ENCODE data around the gene REXO1.

DNA sequence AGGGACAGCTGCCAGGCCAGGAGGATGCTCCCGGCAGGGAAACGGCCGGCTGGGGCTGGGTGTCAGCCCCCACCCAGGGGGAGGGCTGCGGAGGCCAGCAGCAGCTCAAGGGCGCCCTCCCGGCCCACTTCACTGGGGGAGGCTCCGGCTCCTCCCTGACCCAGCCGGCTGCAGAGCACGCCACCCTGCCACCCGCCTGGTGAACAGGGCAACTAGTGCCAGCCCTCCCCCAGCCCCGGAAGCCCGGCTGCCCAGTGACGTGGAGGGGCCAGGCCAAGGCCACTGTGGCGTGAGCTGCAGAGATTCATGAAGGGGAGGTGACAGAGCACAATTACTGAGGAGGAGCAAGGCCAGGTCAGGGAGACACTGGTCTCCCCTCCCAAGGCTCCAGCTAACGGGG, 14.7 kb downstream of the REXO1 start:
- TF ChIP-seq POLR2AphosphoS5 (IDR thresholded peaks at IDR 0.05; ENCODE audit: low read depth, low read length), result no peak
- TF ChIP-seq, protein P1, sequence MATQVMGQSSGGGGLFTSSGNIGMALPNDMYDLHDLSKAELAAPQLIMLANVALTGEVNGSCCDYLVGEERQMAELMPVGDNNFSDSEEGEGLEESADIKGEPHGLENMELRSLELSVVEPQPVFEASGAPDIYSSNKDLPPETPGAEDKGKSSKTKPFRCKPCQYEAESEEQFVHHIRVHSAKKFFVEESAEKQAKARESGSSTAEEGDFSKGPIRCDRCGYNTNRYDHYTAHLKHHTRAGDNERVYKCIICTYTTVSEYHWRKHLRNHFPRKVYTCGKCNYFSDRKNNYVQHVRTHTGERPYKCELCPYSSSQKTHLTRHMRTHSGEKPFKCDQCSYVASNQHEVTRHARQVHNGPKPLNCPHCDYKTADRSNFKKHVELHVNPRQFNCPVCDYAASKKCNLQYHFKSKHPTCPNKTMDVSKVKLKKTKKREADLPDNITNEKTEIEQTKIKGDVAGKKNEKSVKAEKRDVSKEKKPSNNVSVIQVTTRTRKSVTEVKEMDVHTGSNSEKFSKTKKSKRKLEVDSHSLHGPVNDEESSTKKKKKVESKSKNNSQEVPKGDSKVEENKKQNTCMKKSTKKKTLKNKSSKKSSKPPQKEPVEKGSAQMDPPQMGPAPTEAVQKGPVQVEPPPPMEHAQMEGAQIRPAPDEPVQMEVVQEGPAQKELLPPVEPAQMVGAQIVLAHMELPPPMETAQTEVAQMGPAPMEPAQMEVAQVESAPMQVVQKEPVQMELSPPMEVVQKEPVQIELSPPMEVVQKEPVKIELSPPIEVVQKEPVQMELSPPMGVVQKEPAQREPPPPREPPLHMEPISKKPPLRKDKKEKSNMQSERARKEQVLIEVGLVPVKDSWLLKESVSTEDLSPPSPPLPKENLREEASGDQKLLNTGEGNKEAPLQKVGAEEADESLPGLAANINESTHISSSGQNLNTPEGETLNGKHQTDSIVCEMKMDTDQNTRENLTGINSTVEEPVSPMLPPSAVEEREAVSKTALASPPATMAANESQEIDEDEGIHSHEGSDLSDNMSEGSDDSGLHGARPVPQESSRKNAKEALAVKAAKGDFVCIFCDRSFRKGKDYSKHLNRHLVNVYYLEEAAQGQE (IDR thresholded peaks at IDR 0.05; ENCODE audit: insufficient read depth in 1 of 2, low read depth in 2 of 2, low read length in 2 of 2), result no peak
- TF ChIP-seq FOXP2 (optimal IDR thresholded peaks at IDR 0.05; ENCODE audit: borderline replicate concordance, extremely low read depth, extremely low read length, insufficient read depth), result no peak
- TF ChIP-seq TAF1 (IDR thresholded peaks at IDR 0.05; ENCODE audit: borderline replicate concordance, insufficient read depth, low read length), result no peak

Measured in PFSK-1 (cell line).